OCI-LY7 (cell line): ENCODE data around the gene OR5T1.

Source experiments
- CTCF ChIP-seq: fragments of 200-600 bp; sonication (generic); conservative IDR thresholded peaks from 2 replicates; pipeline ENCODE4 v1.5.1; 2014; ENCODE audit warnings: mild to moderate bottlenecking, antibody characterized with exemption, low read length, moderate library complexity, mixed read lengths
- EZH2phosphoT487 ChIP-seq: fragments of 200-600 bp; sonication (generic); IDR thresholded peaks from 2 replicates; pipeline ENCODE4 v1.6.1; 2018; ENCODE audit warnings: low read depth, borderline replicate concordance, mild to moderate bottlenecking, mixed run types, antibody characterized with exemption, low read length, moderate library complexity, mixed read lengths

GRCh38 chr11:56234155-56234554 is 39.8 kb upstream of the OR5T1 start, which contains the start of gene OR5T2:
- TF ChIP-seq CTCF (no peak), EZH2phosphoT487 (no peak)
